ENCODE results near the gene OGT.
"Not testable (repeated sequence)": the region's sequence is repeated elsewhere in the genome, so short reads cannot be mapped to it uniquely, and the experiment has no call there.

GRCh38 chrX:71593210-71593609 is 60.3 kb downstream of the OGT start:
- not testable (repeated sequence) for TF ChIP-seq CTCF, POLR2A (IDR thresholded peaks at IDR 0.05)
